ENCODE data around the gene ALDH16A1. TPM values are rescaled to one million over a fixed set of nuclear protein-coding genes. Genes with fewer than 3 reads are reported as not detected.
A peak's percentile ranks its signal among the peaks of the same experiment; 100 is the strongest.

ALDH16A1 gene
- total RNA-seq, 1 experiment from 2014 or later = 51.7 TPM

GRCh38 chr19:49512970-49513745 is 60.1 kb downstream of the ALDH16A1 start:
- Histone ChIP-seq H3K4ac (ENCODE audit: low read depth, low read length) (no peak overlapping the region), H2BK5ac (ENCODE audit: insufficient read length, low read length) (no peak overlapping the region), H2BK120ac (ENCODE audit: low read depth, low read length, poor library complexity, severe bottlenecking) (no peak overlapping the region), H3K27ac (ENCODE audit: insufficient read length, low read depth, low read length) (no peak overlapping the region), H3K79me1 (ENCODE audit: insufficient read depth, low read depth, low read length, poor library complexity, severe bottlenecking) (no peaks in the 10 kb centered on the region), H3K4me2 (ENCODE audit: insufficient read depth, insufficient read length, low read length) (peak overlapping the region; percentile 51), H2BK20ac (ENCODE audit: low read depth, low read length, poor library complexity, severe bottlenecking) (no peak overlapping the region), H3K79me2 (ENCODE audit: insufficient read depth, low read length) (no peaks in the 10 kb centered on the region; the same call in 1 of the 2 replicates), H3K23ac (ENCODE audit: insufficient read length, low read depth, low read length) (no peak overlapping the region), H3K9me3 (ENCODE audit: control insufficient read depth, low read depth, low read length) (no peaks in the 10 kb centered on the region), H4K5ac (ENCODE audit: insufficient read length, low read depth, low read length) (no peak overlapping the region), H3K9ac (ENCODE audit: extremely low read depth, insufficient read length, low read length) (no peak overlapping the region), H2AFZ (ENCODE audit: low read length) (no peak overlapping the region), H4K91ac (ENCODE audit: insufficient read length, low read depth, low read length) (no peak overlapping the region), H3K4me1 (ENCODE audit: insufficient read depth, low read length) (no peaks in the 10 kb centered on the region), H2AK5ac (ENCODE audit: insufficient read length, low read length) (no peak overlapping the region), H3K56ac (ENCODE audit: insufficient read length, low read depth, low read length) (no peak overlapping the region), H3K18ac (ENCODE audit: insufficient read length, low read depth, low read length) (no peak overlapping the region), H4K8ac (replicated peaks; ENCODE audit: insufficient read length, low read depth, low read length) (no peak overlapping the region), H2BK15ac (ENCODE audit: low read depth, low read length) (no peak overlapping the region), H3K14ac (ENCODE audit: insufficient read depth, low read length) (no peak overlapping the region), H3T11ph (ENCODE audit: low read length) (no peak overlapping the region), H3K23me2 (ENCODE audit: insufficient read length, low read depth, low read length, poor library complexity, severe bottlenecking) (peaks cover 15% of the 10 kb centered on the region), H3K27me3 (ENCODE audit: insufficient read depth, low read length) (no peaks in the 10 kb centered on the region), H4K20me1 (ENCODE audit: control insufficient read depth, insufficient read depth, insufficient read length) (no peaks in the 10 kb centered on the region), H2BK12ac (ENCODE audit: insufficient read length, low read depth, low read length) (no peak overlapping the region)
- peaks cover 6 to 19% (median 13%) of the 10 kb centered on the region in 3 experiments; a peak in 6 of 7 replicates for H3K36me3 Mint-ChIP-seq (ENCODE audit: insufficient read depth in 1 of 3, low read depth in 3 of 3)
- H3K4me1 Mint-ChIP-seq = peaks cover 18 to 26% of the 10 kb centered on the region in 2 experiments
- no peaks in the 10 kb centered on the region; a peak in 1 of 5 replicates for H3K9me3 Mint-ChIP-seq
- no CpG with 5 or more reads among the region's 50 CpGs for WGBS (ENCODE audit: extremely low coverage, insufficient read length, low lambda C conversion rate)
- H3K27me3 Mint-ChIP-seq (ENCODE audit: low read depth) = peaks cover 2% of the 10 kb centered on the region; the same call in 1 of the 2 replicates
- peak; percentile 82 for DNase-seq
- no peak for TF ChIP-seq CTCF (conservative IDR thresholded peaks at IDR 0.05)
- peak overlapping the region; percentile 73 to 89 (median 78); a peak in 5 of 7 replicates for H3K27ac Mint-ChIP-seq
- peak overlapping the region; percentile 73 to 91 for H3K4me3 Mint-ChIP-seq

Measured in H9 (cell line).